ENCODE measurements around the gene WASF2.

WASF2 gene

GRCh38 chr1:27531959-27532685 is 42.2 kb upstream of the WASF2 start:
- H3K79me2 ChIP-seq (ENCODE audit: insufficient read depth, low read length), result no peaks in the 10 kb centered on the region
- no peak overlapping the region for H3K4me2 ChIP-seq (ENCODE audit: low read length)
- no peak for TF ChIP-seq CTCF (IDR thresholded peaks at IDR 0.05; ENCODE audit: low read length)
- no peak for TF ChIP-seq EZH2 (IDR thresholded peaks at IDR 0.05; ENCODE audit: borderline replicate concordance, low read length)
- no peaks in the 10 kb centered on the region for H3K9me3 ChIP-seq (ENCODE audit: low read length)
- no peak overlapping the region for H3K9ac ChIP-seq (ENCODE audit: low read length)
- H3K36me3 ChIP-seq (ENCODE audit: insufficient read depth, low read length), result no peaks in the 10 kb centered on the region
- H3K27ac ChIP-seq (ENCODE audit: low read depth, low read length, poor library complexity, severe bottlenecking), result no peak overlapping the region
- no peaks in the 10 kb centered on the region for H4K20me1 ChIP-seq (ENCODE audit: insufficient read depth, low read length)
- no peak overlapping the region for H3K4me3 ChIP-seq (ENCODE audit: low read depth, low read length, poor library complexity, severe bottlenecking)
- H3F3A ChIP-seq (ENCODE audit: insufficient read depth, low read length), result peaks cover 9% of the 10 kb centered on the region; the same call in 1 of the 2 replicates
- no peaks in the 10 kb centered on the region for H3K27me3 ChIP-seq (ENCODE audit: insufficient read depth, low read length)
- no peak overlapping the region for H2AFZ ChIP-seq (ENCODE audit: low read length)
- H3K9me2 ChIP-seq (ENCODE audit: low read depth, low read length), result no peaks in the 10 kb centered on the region
- H3K4me1 ChIP-seq (ENCODE audit: insufficient read depth, low read length, severe bottlenecking), result peaks cover 25% of the 10 kb centered on the region

GRCh38 chr1:27530192-27530591 is 40.2 kb upstream of the WASF2 start:
- H3K4me2 ChIP-seq (ENCODE audit: low read length), result no peak overlapping the region

GRCh38 chr1:27529704-27530018 is 39.7 kb upstream of the WASF2 start:
- H4K20me1 ChIP-seq (ENCODE audit: insufficient read depth, low read length), result no peaks in the 10 kb centered on the region
- H3K4me1 ChIP-seq (ENCODE audit: insufficient read depth, low read length, severe bottlenecking), result peaks cover 50% of the 10 kb centered on the region
- peak overlapping the region; percentile 99 for H3K27ac ChIP-seq (ENCODE audit: low read depth, low read length, poor library complexity, severe bottlenecking)
- no peak overlapping the region for H2AFZ ChIP-seq (ENCODE audit: low read length)
- H3K36me3 ChIP-seq (ENCODE audit: insufficient read depth, low read length), result no peaks in the 10 kb centered on the region
- H3K4me2 ChIP-seq (ENCODE audit: low read length), result no peak overlapping the region
- TF ChIP-seq CTCF (IDR thresholded peaks at IDR 0.05; ENCODE audit: low read length) (no peak), EZH2 (IDR thresholded peaks at IDR 0.05; ENCODE audit: borderline replicate concordance, low read length) (no peak)
- no peak overlapping the region; the same call in 1 of the 2 replicates for H3K9ac ChIP-seq (ENCODE audit: low read length)
- no peaks in the 10 kb centered on the region for H3K79me2 ChIP-seq (ENCODE audit: insufficient read depth, low read length)
- H3K27me3 ChIP-seq (ENCODE audit: insufficient read depth, low read length), result no peaks in the 10 kb centered on the region
- H3K9me2 ChIP-seq (ENCODE audit: low read depth, low read length), result no peaks in the 10 kb centered on the region
- no peak overlapping the region for H3K4me3 ChIP-seq (ENCODE audit: low read depth, low read length, poor library complexity, severe bottlenecking)
- no peaks in the 10 kb centered on the region for H3K9me3 ChIP-seq (ENCODE audit: low read length)
- H3F3A ChIP-seq (ENCODE audit: insufficient read depth, low read length), result peaks cover 9% of the 10 kb centered on the region; the same call in 1 of the 2 replicates

More at GRCh38 chr1:27530192-27530591, 40.2 kb upstream of the WASF2 start:
- Histone ChIP-seq H2AFZ (ENCODE audit: low read length) (no peak overlapping the region), H3K9me3 (ENCODE audit: low read length) (no peaks in the 10 kb centered on the region), H3K36me3 (ENCODE audit: insufficient read depth, low read length) (no peaks in the 10 kb centered on the region), H4K20me1 (ENCODE audit: insufficient read depth, low read length) (no peaks in the 10 kb centered on the region), H3K27ac (ENCODE audit: low read depth, low read length, poor library complexity, severe bottlenecking) (peak overlapping the region; percentile 99), H3K9me2 (ENCODE audit: low read depth, low read length) (no peaks in the 10 kb centered on the region), H3K4me3 (ENCODE audit: low read depth, low read length, poor library complexity, severe bottlenecking) (no peak overlapping the region), H3K79me2 (ENCODE audit: insufficient read depth, low read length) (no peaks in the 10 kb centered on the region), H3F3A (ENCODE audit: insufficient read depth, low read length) (peaks cover 9% of the 10 kb centered on the region; the same call in 1 of the 2 replicates), H3K27me3 (ENCODE audit: insufficient read depth, low read length) (no peaks in the 10 kb centered on the region), H3K4me1 (ENCODE audit: insufficient read depth, low read length, severe bottlenecking) (peaks cover 45% of the 10 kb centered on the region), H3K9ac (ENCODE audit: low read length) (no peak overlapping the region)
- TF ChIP-seq CTCF (IDR thresholded peaks at IDR 0.05; ENCODE audit: low read length), result no peak
- TF ChIP-seq EZH2 (IDR thresholded peaks at IDR 0.05; ENCODE audit: borderline replicate concordance, low read length), result no peak

All from OCI-LY1 (cell line).